GF-D8 (cell line): Measurements from ENCODE around the gene MAP3K8.
"Not testable (repeated sequence)": the region's sequence is repeated elsewhere in the genome, so short reads cannot be mapped to it uniquely, and the experiment has no call there.

ENCODE experiments used
- DNase-seq: peaks from one replicate; lab custom pipeline; 2025; lab: John Stamatoyannopoulos, UW

MAP3K8 gene

GRCh38 chr10:30422981-30423654 is 10.9 kb upstream of the MAP3K8 start:
- DNase-seq: peak; percentile 87

GRCh38 chr10:30423655-30424275 is 10.2 kb upstream of the MAP3K8 start:
- not testable (repeated sequence) for DNase-seq

GRCh38 chr10:30425336-30426075 is 8.5 kb upstream of the MAP3K8 start:
- no peak for DNase-seq

- DNase-seq: no peak
Observed at GRCh38 chr10:30430544-30431298, 3.3 kb upstream of the MAP3K8 start.

DNA sequence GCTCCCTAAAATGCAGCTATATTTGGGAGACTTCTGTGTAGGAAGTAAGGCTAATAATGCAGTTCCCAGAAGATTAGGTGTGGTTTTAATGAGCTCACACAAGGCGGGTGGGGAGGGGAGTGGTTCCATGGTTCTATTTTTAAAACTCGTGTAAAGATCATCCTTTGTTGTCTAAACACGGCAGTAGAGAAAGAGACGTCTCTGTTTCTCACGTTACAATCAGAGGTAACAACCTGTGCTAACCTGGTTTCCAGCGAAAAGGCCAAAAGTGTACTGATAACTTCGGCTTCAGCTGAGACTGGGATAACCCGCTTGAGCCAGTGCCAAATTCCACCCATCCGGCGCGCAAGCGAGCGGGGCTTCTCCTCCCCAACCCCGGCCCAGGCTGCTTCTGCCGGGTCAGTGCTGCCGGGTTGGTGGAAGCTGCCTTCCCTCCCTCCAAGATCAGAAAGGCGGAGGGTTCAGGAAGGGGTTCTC is 2.5 kb upstream of the MAP3K8 start:
- no peak for DNase-seq

- no peak for DNase-seq
Observed at GRCh38 chr10:30432622-30433305, 1.2 kb upstream of the MAP3K8 start.

- peak; percentile 63 for DNase-seq
Observed at GRCh38 chr10:30433306-30433729, 666 bp upstream of the MAP3K8 start.

DNA sequence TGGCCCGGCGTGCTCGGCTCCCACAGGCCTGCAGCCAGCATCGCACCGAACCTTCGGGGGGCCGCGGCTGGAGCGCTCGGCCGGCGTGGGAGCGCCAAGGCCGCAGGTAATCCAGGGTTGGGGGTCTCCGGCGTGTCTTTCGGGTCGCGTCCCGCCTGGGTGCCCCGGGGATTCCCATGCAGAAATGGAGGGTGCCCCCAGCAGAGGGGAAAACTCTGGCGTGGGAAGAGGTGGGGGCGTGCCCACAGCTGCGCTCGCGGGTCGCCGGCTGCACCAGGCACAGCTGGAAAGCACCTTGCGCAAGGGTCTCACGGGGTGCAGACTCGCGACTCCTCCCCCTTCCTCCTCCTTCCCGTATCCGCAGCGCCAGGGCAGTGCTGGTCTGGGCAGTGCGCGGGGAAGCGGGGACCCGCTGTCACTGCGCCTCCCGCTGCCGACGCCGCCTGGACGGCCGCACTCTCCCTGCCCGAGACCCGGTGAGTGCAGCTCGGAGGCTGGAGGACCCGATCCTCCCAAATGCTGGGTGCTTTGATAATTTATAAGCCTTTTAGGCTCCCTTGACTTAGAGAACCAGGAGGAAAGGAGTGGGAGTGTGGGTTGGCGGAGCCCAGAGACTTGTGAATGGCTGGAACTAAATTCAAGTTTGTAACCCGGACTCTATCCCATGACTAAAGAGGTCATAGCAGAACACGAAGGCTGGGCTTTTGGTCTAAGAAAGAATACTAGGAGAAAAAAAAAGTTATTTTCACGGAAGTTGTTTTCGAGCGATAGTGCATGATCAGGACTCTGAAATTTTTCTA is 489 bp downstream of the MAP3K8 start:
- DNase-seq: peak; percentile 87

- DNase-seq: no peak
Observed at GRCh38 chr10:30435073-30435422, 1.1 kb downstream of the MAP3K8 start.

DNA sequence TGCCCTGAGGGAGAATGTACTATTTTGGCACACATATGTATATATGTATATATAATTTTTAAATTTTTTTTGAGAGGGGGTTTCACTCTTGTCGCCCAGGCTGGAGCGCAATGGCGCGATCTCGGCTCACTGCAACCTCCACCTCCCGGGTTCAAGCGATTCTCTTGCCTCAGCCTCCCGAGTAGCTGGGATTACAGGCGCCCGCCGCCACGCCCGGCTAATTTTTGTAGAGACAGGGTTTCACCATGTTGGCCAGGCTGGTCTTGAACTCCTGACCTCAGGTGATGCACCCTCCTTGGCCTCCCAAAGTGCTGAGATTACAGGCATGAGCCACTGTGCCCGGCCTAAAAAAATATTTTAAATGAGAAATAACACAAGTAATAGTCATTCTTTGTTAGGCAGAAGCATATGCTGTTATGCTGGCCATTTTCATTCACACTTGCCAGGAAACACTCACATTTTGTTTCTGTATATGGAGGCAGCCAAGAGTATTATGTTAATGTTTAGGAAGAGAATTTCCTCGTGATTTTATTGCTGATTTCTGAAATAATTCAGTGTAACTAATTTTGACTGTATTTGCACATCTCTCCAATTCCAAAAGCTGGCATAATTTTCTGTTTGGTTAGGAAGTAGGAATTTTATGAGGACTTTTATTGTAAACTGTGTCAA is 1.6 kb downstream of the MAP3K8 start:
- not testable (repeated sequence) for DNase-seq

DNA sequence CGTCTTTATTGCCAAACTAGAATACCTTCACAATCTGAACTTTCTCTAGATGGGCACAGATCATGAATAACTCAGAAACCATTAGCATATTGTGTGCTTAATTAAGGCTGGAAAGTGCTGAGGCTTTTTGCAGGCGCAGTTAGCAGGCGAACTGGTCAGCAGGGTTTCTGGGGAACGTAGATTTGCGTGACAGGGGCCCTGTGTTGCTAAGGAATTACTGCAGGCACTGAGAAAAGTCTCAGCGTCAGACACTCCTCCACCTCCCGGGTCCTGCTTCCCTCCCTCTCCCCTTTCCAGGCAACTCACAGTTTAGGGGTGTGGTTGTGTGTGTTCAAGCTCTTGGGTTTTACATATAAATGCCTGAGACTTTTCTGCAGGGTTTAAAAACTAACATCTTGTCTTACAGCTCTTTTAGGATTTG is 2.2 kb downstream of the MAP3K8 start:
- DNase-seq: peak; percentile 26

- DNase-seq: no peak
Observed at GRCh38 chr10:30436671-30437030, 2.7 kb downstream of the MAP3K8 start.

- peak; percentile 80 for DNase-seq
Observed at GRCh38 chr10:30437031-30437841, 3.3 kb downstream of the MAP3K8 start.

- DNase-seq: no peak
Observed at GRCh38 chr10:30438021-30438850, 4.3 kb downstream of the MAP3K8 start.

GRCh38 chr10:30439931-30440330 is 5.9 kb downstream of the MAP3K8 start:
- no peak for DNase-seq

GRCh38 chr10:30442019-30442606 is 8.1 kb downstream of the MAP3K8 start:
- DNase-seq: no peak

DNA sequence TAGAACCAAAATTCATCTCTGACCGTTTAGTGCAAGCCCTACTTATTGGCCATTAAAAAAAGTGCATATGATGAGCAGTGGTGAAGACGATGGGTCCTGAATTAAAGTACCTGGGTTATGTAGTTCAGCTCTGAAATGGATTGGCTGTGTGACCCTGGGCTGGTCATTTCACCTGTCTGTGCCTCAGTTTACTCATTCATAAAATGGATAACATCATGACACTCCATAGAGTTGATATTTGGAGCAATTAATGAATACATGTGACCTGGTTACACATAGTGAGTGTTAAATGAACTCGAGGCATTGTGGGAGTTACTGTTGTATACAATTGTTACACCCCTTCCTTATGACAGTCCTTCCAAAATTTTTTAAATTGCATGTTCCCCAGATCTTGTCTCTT is 9.1 kb downstream of the MAP3K8 start:
- DNase-seq: no peak

GRCh38 chr10:30445711-30446110 is 11.7 kb downstream of the MAP3K8 start:
- DNase-seq: no peak
